ENCODE data around the gene RAB2B.
A peak's percentile ranks its signal among the peaks of the same experiment; 100 is the strongest.

Gene RAB2B

DNA sequence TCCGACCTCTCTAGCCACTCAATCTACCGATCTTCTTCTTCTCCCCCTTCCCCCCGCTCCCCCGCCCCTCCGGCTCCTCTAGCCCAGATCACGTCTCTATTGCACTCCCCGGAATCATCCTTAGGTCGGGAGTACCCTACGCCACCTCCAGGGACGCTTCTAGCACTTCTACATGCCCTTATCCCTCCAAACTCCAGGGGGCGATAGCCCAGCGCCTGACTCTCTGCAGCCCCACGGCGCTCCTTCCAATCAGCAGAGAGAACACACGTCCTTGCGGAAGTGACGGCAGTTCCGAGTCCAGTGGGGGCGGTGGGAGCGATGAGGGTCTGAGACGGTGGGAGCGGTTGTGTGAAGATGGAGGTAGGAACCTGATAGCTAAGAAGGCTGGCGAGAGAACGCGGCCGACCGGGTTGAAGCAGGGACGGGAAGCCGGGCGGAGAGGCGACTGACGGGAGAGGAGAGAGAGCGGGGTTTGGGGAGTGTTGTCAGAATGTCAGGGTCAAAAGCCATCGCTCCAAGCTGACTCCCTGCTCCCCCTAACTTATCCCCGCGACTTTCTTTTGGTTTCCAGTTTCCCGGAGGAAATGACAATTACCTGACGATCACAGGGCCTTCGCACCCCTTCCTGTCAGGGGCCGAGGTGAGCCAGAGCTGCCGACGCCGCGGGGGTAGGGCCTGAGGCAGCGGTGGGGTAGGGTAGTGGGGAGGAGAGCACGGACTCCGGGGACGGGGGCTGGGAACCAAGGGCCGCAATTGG lies at the start of gene RAB2B, which contains the start of gene TOX4:
RAB2B (minus strand) TSS at position 35 of the 757 bp plus-strand sequence. CDS start 87 bp downstream, outside the sequence.
TOX4 (plus strand) TSS at position 271 of the 757 bp plus-strand sequence; CDS start at position 355, 84 bp downstream.
- DNase-seq (ENCODE audit: low read depth): peak; percentile 86

DNA sequence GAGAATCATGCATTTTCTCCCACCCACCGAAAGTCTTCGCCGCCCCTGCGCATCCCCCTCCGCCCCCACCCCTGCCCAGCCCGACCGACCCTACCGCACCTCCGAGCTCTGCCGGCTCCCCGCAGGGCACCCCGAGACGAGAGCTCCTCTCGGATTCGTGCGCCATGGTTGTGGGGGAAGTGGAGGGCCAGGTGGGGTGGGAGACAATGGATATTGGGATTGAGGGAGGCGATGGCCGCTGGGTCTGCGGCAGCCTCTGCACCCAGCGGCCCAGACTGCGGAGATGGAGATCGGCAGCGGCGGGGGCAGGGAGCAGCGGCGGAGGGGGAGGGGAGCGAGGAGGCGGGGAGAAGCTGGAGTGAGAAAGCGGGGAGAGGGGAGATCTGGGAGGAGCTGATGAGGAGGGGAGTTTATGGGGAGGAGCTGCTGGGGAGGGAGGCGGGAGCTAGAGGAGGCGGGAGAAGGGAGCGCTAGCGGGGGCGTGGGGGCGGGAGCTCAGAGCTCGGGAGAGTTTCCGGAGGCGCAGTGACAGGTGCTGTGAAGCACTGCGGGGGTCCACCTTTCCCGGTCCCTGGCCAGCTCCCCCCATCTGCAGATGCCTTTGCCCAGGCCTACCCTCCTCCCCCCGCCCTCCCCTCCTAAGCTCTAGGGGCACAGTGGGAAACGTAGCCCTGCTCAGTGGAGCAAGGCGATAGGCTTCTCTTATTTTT lies 49.4 kb upstream of the RAB2B start, which contains the start of gene SALL2:
SALL2 (minus strand) TSS at position 385 of the 710 bp plus-strand sequence; CDS start at position 166, 219 bp downstream.
- peak; percentile 29 for DNase-seq (ENCODE audit: low read depth)

GRCh38 chr14:21525571-21525961 lies 48.8 kb upstream of the RAB2B start:
- no peak for DNase-seq (ENCODE audit: low read depth)

DNA sequence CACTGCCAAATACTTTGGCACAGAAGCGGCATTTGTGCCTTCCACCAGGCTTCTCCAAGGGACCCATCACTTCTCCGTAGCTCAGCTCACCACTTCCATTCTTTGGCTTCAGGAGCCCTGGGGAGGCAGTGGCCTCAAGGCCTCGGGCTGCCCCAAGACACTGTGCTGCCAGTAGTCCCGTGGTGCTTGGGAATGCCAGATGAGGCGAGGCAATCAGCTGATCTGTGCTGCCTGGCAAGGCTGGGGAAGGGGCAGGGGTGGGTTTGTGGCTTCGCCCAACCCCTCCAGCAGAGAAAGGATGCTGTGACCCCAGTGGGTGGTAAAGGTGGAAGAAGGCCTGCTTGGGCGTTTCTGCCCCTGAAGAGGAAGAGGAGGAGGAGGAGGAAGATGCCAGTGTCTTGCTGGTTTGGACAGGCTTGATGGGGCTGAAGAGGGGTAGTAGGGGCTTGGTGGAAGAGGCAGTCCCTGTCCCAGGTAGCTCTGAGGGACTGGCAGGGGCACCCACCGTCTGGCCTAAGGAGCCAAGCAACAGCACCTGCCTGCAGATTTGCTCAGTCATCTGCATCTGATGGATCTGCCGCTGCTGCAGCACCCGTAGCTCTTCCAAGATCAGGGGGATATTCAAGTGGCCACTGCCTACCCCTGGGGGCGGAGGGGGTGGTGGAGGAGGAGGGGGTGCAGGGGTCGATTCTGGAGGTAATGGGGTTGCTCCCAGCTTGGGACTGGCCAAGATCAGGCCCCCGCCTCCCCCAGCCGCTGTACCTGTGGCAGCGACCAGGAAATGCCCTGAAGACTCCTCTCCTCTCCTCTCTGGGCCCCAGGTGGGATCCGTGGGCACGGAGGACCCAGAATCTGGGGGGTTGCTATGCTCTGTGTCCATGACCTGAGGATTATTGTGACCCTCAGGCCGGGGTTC lies 48.1 kb upstream of the RAB2B start:
- no peak for DNase-seq (ENCODE audit: low read depth)

DNA sequence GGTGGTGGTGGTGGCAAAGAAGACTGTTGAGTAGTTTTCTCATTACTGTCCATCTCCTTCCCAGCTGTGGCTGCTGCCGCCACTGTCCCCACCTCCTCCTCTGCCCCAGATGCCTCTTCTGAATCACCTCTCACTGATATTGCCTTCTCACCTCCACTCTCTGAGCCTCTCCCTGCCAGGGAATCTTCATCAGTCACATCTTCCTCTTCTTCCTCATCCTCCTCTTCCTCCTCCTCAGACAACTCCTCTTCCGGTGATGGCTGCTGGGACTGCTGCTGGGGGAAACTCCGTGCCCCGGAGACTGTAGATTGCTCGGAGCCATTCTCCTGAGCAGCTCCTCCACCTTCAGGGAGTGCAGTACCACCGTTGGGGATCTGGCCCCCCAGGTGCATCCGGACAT lies 46.4 kb upstream of the RAB2B start:
- DNase-seq (ENCODE audit: low read depth): no peak

DNA sequence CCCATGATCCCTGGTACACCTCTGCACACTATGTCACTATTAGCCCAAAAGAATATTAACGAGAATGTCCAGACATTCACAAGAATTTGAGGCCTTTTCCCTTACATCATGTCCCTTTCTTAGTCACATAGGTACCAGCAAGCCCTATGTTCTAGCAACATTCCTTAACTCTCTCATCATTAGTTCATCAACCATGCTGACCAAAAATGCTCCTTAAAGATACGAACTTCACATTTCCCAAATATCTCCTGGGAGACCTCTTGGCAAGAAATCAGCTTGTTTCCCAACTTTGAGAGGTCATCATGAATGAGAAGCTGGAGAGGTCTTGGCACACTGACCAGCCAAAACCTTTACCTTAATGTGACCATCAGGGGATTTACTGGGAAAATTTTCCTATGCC lies 44.7 kb upstream of the RAB2B start:
- DNase-seq (ENCODE audit: low read depth): no peak

- no peak for DNase-seq (ENCODE audit: low read depth)
Measured at GRCh38 chr14:21520767-21521166, 44.0 kb upstream of the RAB2B start.

- no peak for DNase-seq (ENCODE audit: low read depth)
Measured at GRCh38 chr14:21518725-21519124, 42.0 kb upstream of the RAB2B start.

- DNase-seq (ENCODE audit: low read depth): no peak
Measured at GRCh38 chr14:21514341-21514740, 37.6 kb upstream of the RAB2B start.

GRCh38 chr14:21510735-21511657 lies 34.2 kb upstream of the RAB2B start, which contains the start of gene METTL3:
Gene METTL3, minus strand, starts transcription at chr14:21511340. Its CDS starts 117 bp downstream, at chr14:21511223.
- DNase-seq (ENCODE audit: low read depth): peak; percentile 85

DNA sequence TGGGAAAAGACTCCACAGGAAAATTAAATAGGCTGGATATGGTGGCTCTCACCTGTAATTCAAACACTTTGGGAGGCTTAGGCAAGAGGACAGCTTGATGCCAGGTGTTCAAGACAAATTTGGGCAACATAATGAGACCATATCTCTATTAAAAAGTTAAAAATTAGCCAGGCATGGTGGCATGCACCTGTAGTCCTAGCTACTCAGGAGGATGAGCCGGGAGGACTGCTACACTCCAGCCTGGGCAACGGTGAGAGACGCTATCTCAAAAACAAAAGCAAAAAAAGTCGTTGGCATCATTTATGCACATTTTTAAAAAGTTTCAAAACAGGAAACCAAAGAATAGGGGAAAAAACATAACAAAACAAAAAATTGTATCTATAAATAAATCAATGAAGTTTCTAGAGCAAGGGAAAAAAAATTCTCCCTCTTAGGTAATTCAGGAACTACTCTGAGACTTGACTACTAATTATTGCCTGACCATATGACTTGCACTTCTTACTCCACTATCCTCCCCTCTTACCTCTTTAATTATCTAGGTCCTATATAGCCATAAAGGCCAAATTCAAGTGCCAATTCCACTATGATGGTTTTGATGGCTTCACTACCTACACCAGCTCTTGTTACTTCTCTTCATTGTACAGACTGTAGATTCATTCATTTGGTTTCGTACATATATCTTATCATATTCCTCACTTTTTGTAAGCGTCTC lies 32.8 kb upstream of the RAB2B start:
- DNase-seq (ENCODE audit: low read depth): no peak

DNA sequence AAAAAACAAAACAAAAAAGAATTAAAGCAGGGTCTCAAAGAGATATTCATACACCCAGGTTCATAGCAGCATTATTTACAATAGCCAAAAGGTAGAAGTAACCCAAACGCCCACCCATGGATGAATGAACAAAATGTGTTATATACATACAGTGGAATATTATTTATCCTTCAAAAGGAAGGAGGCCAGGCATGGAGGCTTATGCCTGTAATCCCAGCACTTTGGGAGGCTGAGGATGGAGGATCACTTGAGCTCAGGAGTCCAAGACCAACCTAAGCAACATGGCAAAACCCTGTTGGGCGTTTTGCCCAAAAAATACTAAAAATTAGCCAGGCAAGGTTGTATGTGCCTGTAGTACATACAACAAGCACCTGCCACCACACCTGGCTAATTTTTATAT lies 29.8 kb upstream of the RAB2B start:
- no peak for DNase-seq (ENCODE audit: low read depth)

DNA sequence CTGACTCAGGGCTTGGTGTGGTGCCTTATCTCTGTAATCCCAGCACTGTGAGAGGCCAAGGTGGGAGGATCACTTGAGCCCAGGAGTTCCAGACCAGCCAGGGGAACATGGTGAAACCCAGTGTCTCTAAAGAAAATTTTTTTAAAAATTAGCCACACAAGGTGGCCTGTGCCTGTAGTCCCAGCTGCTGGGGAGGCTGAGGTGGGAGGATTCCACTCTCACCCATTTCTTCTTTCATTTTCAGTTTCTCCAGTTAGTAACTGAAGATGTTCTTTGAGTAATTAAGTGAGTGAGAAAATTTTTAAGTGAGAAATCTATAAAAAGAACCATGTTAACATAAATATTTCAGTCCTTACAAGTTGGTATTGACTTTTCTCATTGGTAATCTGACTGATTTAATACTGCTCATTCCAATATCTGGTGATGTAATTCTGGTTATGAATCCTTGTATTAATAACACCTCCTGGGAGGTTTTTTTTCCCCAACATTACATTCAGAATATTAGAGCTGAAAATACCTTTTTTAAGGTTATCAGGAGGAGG lies 28.3 kb upstream of the RAB2B start:
- no peak for DNase-seq (ENCODE audit: low read depth)

- DNase-seq (ENCODE audit: low read depth): no peak
Measured at GRCh38 chr14:21503376-21503775, 26.6 kb upstream of the RAB2B start.

DNA sequence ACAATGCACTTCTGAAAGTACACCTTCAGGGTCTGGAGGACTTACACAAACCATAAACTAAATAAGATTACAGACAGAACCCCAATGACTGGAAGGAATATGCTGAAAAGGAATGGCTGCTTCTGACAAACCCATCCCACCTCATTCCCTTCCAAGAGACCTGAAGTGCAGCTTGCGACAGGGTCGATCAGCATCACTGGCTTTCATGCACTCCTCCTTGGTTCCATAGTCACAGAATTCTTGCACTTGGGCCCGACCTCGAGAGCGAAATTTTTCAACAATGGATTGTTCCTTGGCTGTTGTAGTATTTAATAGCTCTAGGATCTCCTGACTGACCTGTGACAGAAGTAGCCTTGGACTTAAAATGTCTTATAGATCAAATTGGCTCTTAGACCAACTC lies 24.8 kb upstream of the RAB2B start:
- no peak for DNase-seq (ENCODE audit: low read depth)

GRCh38 chr14:21498540-21499526 lies 22.1 kb upstream of the RAB2B start:
- no peak for DNase-seq (ENCODE audit: low read depth)

- DNase-seq (ENCODE audit: low read depth): no peak
Measured at GRCh38 chr14:21496453-21496852, 19.7 kb upstream of the RAB2B start.

DNA sequence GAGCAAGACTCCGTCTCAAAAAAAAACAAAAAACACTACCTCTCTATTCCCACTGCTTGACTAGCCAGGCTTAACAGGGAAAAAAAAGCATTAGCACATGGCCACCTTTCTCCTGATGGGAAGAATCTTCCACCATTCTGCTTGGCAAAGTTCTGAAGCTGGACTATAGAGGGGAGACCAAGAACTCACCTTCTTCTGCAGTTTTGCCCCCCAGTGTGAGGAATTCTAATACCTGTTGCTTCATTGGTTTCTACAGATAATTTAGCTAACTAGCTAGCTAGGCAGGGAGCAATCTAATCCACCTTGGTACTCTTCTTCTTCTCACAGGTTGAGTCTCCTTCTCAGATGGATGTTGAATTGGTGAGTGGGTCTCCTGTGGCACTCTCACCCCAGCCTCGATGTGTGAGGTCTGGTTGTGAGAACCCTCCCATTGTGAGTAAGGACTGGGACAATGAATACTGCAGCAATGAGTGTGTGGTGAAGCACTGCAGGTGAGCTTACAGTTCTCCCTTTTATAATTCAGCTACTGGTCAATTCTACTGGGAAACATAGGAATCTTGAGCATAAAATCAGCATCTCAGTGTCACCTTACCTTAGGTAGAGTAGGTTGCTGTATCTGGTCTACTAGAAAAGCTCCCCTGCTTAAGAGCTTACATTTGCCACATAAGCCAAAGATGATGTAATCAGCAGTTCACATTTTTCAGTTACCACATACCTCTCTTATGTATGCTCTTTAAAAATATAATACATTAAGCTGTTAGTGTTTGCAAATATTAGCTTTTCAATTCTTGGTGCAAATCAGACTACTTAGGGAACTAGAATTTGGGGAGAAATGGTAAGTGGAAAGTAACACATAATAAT lies 18.4 kb upstream of the RAB2B start:
- no peak for DNase-seq (ENCODE audit: low read depth)
